Measurements from ENCODE around the gene PPARG. TPM values are rescaled to one million over a fixed set of nuclear protein-coding genes. Genes with fewer than 3 reads are reported as not detected.
"Not testable (repeated sequence)": the region's sequence is repeated elsewhere in the genome, so short reads cannot be mapped to it uniquely, and the experiment has no call there.

PPARG gene
- total RNA-seq, 1 donor from 2014 or later, result 3.2 TPM

GRCh38 chr3:12278566-12278965, 10.3 kb upstream of the PPARG start:
- no peak overlapping the region for H3K4me3 Mint-ChIP-seq (ENCODE audit: unreplicated experiment)
- H3K9me3 Mint-ChIP-seq (ENCODE audit: unreplicated experiment), result no peaks in the 10 kb centered on the region
- DNase-seq (ENCODE audit: low spot score), result no peak
- no peaks in the 10 kb centered on the region for H3K4me1 Mint-ChIP-seq (ENCODE audit: unreplicated experiment)
- no peak for TF ChIP-seq CTCF (IDR thresholded peaks at IDR 0.05; ENCODE audit: unreplicated experiment)
- no peak overlapping the region for H3K27ac Mint-ChIP-seq (ENCODE audit: unreplicated experiment)
- H3K27me3 Mint-ChIP-seq (ENCODE audit: unreplicated experiment), result no peaks in the 10 kb centered on the region
- no peaks in the 10 kb centered on the region for H3K36me3 Mint-ChIP-seq (ENCODE audit: low read depth, unreplicated experiment)

GRCh38 chr3:12279591-12280326, 9.1 kb upstream of the PPARG start:
- H3K9me3 Mint-ChIP-seq (ENCODE audit: unreplicated experiment), result no peaks in the 10 kb centered on the region
- H3K4me3 Mint-ChIP-seq (ENCODE audit: unreplicated experiment), result no peak overlapping the region
- TF ChIP-seq CTCF (IDR thresholded peaks at IDR 0.05; ENCODE audit: unreplicated experiment), result no peak
- no peaks in the 10 kb centered on the region for H3K4me1 Mint-ChIP-seq (ENCODE audit: unreplicated experiment)
- H3K27me3 Mint-ChIP-seq (ENCODE audit: unreplicated experiment), result no peaks in the 10 kb centered on the region
- DNase-seq (ENCODE audit: low spot score), result no peak
- H3K27ac Mint-ChIP-seq (ENCODE audit: unreplicated experiment), result no peak overlapping the region
- H3K36me3 Mint-ChIP-seq (ENCODE audit: low read depth, unreplicated experiment), result no peaks in the 10 kb centered on the region

- TF ChIP-seq CTCF (IDR thresholded peaks at IDR 0.05; ENCODE audit: unreplicated experiment), result no peak
- H3K27me3 Mint-ChIP-seq (ENCODE audit: unreplicated experiment), result no peaks in the 10 kb centered on the region
Measured at GRCh38 chr3:12280357-12280806, 8.5 kb upstream of the PPARG start.

GRCh38 chr3:12284591-12284990, 4.3 kb upstream of the PPARG start:
- Mint-ChIP-seq H3K4me3 (ENCODE audit: unreplicated experiment) (no peak overlapping the region), H3K27ac (ENCODE audit: unreplicated experiment) (no peak overlapping the region), H3K27me3 (ENCODE audit: unreplicated experiment) (peaks cover 6% of the 10 kb centered on the region), H3K4me1 (ENCODE audit: unreplicated experiment) (no peaks in the 10 kb centered on the region), H3K9me3 (ENCODE audit: unreplicated experiment) (no peaks in the 10 kb centered on the region), H3K36me3 (ENCODE audit: low read depth, unreplicated experiment) (no peaks in the 10 kb centered on the region)
- TF ChIP-seq CTCF (IDR thresholded peaks at IDR 0.05; ENCODE audit: unreplicated experiment), result no peak
- no peak for DNase-seq (ENCODE audit: low spot score)

More at GRCh38 chr3:12280357-12280806, 8.5 kb upstream of the PPARG start:
- Mint-ChIP-seq H3K4me1 (ENCODE audit: unreplicated experiment) (no peaks in the 10 kb centered on the region), H3K27ac (ENCODE audit: unreplicated experiment) (no peak overlapping the region), H3K9me3 (ENCODE audit: unreplicated experiment) (no peaks in the 10 kb centered on the region), H3K4me3 (ENCODE audit: unreplicated experiment) (no peak overlapping the region), H3K36me3 (ENCODE audit: low read depth, unreplicated experiment) (no peaks in the 10 kb centered on the region)
- DNase-seq (ENCODE audit: low spot score), result no peak

- Mint-ChIP-seq H3K4me3 (ENCODE audit: unreplicated experiment) (no peak overlapping the region), H3K27me3 (ENCODE audit: unreplicated experiment) (peaks cover 6% of the 10 kb centered on the region), H3K4me1 (ENCODE audit: unreplicated experiment) (no peaks in the 10 kb centered on the region), H3K36me3 (ENCODE audit: low read depth, unreplicated experiment) (no peaks in the 10 kb centered on the region), H3K9me3 (ENCODE audit: unreplicated experiment) (no peaks in the 10 kb centered on the region), H3K27ac (ENCODE audit: unreplicated experiment) (no peak overlapping the region)
- no peak for TF ChIP-seq CTCF (IDR thresholded peaks at IDR 0.05; ENCODE audit: unreplicated experiment)
- no peak for DNase-seq (ENCODE audit: low spot score)
Measured at GRCh38 chr3:12285003-12285555, 3.8 kb upstream of the PPARG start.

- not testable (repeated sequence) for H3K27ac Mint-ChIP-seq (ENCODE audit: unreplicated experiment); H3K4me3 Mint-ChIP-seq (ENCODE audit: unreplicated experiment); H3K4me1 Mint-ChIP-seq (ENCODE audit: unreplicated experiment); H3K9me3 Mint-ChIP-seq (ENCODE audit: unreplicated experiment); H3K36me3 Mint-ChIP-seq (ENCODE audit: low read depth, unreplicated experiment); H3K27me3 Mint-ChIP-seq (ENCODE audit: unreplicated experiment); DNase-seq (ENCODE audit: low spot score)
Measured at GRCh38 chr3:12285779-12286178, 3.1 kb upstream of the PPARG start.
